ENCODE measurements around the gene JARID2. TPM values are rescaled to one million over a fixed set of nuclear protein-coding genes. Genes with fewer than 3 reads are reported as not detected.
"Not testable (repeated sequence)": the region's sequence is repeated elsewhere in the genome, so short reads cannot be mapped to it uniquely, and the experiment has no call there.

JARID2 gene
- total RNA-seq, 1 donor from 2014 or later: 24.2 TPM

- Mint-ChIP-seq H3K27me3 (ENCODE audit: low read depth, unreplicated experiment) (no peaks in the 10 kb centered on the region), H3K36me3 (ENCODE audit: low read depth, unreplicated experiment) (peaks cover 6% of the 10 kb centered on the region), H3K4me3 (ENCODE audit: unreplicated experiment) (no peak overlapping the region), H3K9me3 (ENCODE audit: unreplicated experiment) (peaks cover 2% of the 10 kb centered on the region), H3K4me1 (ENCODE audit: low read depth, unreplicated experiment) (peaks cover 24% of the 10 kb centered on the region), H3K27ac (ENCODE audit: unreplicated experiment) (peak overlapping the region; percentile 48)
- DNase-seq (ENCODE audit: low read depth) (no peak), FAIRE-seq (no peak)
- H3K27ac ChIP-seq (ENCODE audit: low read depth, low read length): no peak overlapping the region
- no peak overlapping the region for H3K4me3 ChIP-seq (ENCODE audit: insufficient read depth, low read depth, low read length)
- no peak for TF ChIP-seq CTCF (IDR thresholded peaks at IDR 0.05; ENCODE audit: insufficient read depth, low read depth, low read length)
- TF ChIP-seq EZH2 (IDR thresholded peaks at IDR 0.05; ENCODE audit: insufficient read depth, low read length): no peak
- no peaks in the 10 kb centered on the region for H3K27me3 ChIP-seq (ENCODE audit: insufficient read depth, low read length)
- H3K9me3 ChIP-seq (ENCODE audit: insufficient read depth, low read depth, low read length): no peaks in the 10 kb centered on the region
- H3K9ac ChIP-seq (ENCODE audit: low read length): no peak overlapping the region
- no peak overlapping the region for H2AFZ ChIP-seq (ENCODE audit: low read depth, low read length)
- peaks cover 74% of the 10 kb centered on the region for H4K20me1 ChIP-seq (ENCODE audit: insufficient read depth, low read length)
- H3K36me3 ChIP-seq (ENCODE audit: insufficient read depth, low read length): peaks cover 4% of the 10 kb centered on the region
- H3K4me2 ChIP-seq (ENCODE audit: low read length): no peak overlapping the region
- peaks cover 43% of the 10 kb centered on the region for H3K79me2 ChIP-seq (ENCODE audit: insufficient read depth, low read length)
- H3K4me1 ChIP-seq (ENCODE audit: insufficient read depth, low read length): peaks cover 9% of the 10 kb centered on the region
Observed at GRCh38 chr6:15414235-15414612, 168.4 kb downstream of the JARID2 start.

GRCh38 chr6:15415622-15416021 is 169.8 kb downstream of the JARID2 start:
- H3K4me3 Mint-ChIP-seq (ENCODE audit: unreplicated experiment); H3K9ac ChIP-seq (ENCODE audit: low read length); H2AFZ ChIP-seq (ENCODE audit: low read depth, low read length); DNase-seq (ENCODE audit: low read depth); H3K36me3 ChIP-seq (ENCODE audit: insufficient read depth, low read length); H3K4me3 ChIP-seq (ENCODE audit: insufficient read depth, low read depth, low read length); H3K4me2 ChIP-seq (ENCODE audit: low read length); FAIRE-seq; H3K4me1 ChIP-seq (ENCODE audit: insufficient read depth, low read length); H3K27me3 ChIP-seq (ENCODE audit: insufficient read depth, low read length); H3K27me3 Mint-ChIP-seq (ENCODE audit: low read depth, unreplicated experiment); H3K9me3 Mint-ChIP-seq (ENCODE audit: unreplicated experiment); H3K27ac ChIP-seq (ENCODE audit: low read depth, low read length); H3K27ac Mint-ChIP-seq (ENCODE audit: unreplicated experiment); H3K9me3 ChIP-seq (ENCODE audit: insufficient read depth, low read depth, low read length): not testable (repeated sequence)
- Mint-ChIP-seq H3K36me3 (ENCODE audit: low read depth, unreplicated experiment) (peaks cover 12% of the 10 kb centered on the region), H3K4me1 (ENCODE audit: low read depth, unreplicated experiment) (peaks cover 24% of the 10 kb centered on the region)
- Histone ChIP-seq H4K20me1 (ENCODE audit: insufficient read depth, low read length) (peaks cover 64% of the 10 kb centered on the region), H3K79me2 (ENCODE audit: insufficient read depth, low read length) (peaks cover 41% of the 10 kb centered on the region)

GRCh38 chr6:15416932-15417509 is 171.2 kb downstream of the JARID2 start:
- no peak overlapping the region for H2AFZ ChIP-seq (ENCODE audit: low read depth, low read length)
- H3K27ac ChIP-seq (ENCODE audit: low read depth, low read length): no peak overlapping the region
- Mint-ChIP-seq H3K36me3 (ENCODE audit: low read depth, unreplicated experiment) (peaks cover 16% of the 10 kb centered on the region), H3K9me3 (ENCODE audit: unreplicated experiment) (peaks cover 2% of the 10 kb centered on the region), H3K4me3 (ENCODE audit: unreplicated experiment) (no peak overlapping the region), H3K4me1 (ENCODE audit: low read depth, unreplicated experiment) (peaks cover 27% of the 10 kb centered on the region), H3K27ac (ENCODE audit: unreplicated experiment) (no peak overlapping the region), H3K27me3 (ENCODE audit: low read depth, unreplicated experiment) (no peaks in the 10 kb centered on the region)
- H3K36me3 ChIP-seq (ENCODE audit: insufficient read depth, low read length): no peaks in the 10 kb centered on the region
- DNase-seq (ENCODE audit: low read depth) (no peak), FAIRE-seq (no peak)
- no peak overlapping the region for H3K9ac ChIP-seq (ENCODE audit: low read length)
- H4K20me1 ChIP-seq (ENCODE audit: insufficient read depth, low read length): peaks cover 64% of the 10 kb centered on the region
- peaks cover 9% of the 10 kb centered on the region for H3K4me1 ChIP-seq (ENCODE audit: insufficient read depth, low read length)
- H3K4me2 ChIP-seq (ENCODE audit: low read length): peak overlapping the region; percentile 29
- H3K4me3 ChIP-seq (ENCODE audit: insufficient read depth, low read depth, low read length): no peak overlapping the region
- H3K27me3 ChIP-seq (ENCODE audit: insufficient read depth, low read length): no peaks in the 10 kb centered on the region
- no peak for TF ChIP-seq EZH2 (IDR thresholded peaks at IDR 0.05; ENCODE audit: insufficient read depth, low read length)
- TF ChIP-seq CTCF (IDR thresholded peaks at IDR 0.05; ENCODE audit: insufficient read depth, low read depth, low read length): no peak
- H3K9me3 ChIP-seq (ENCODE audit: insufficient read depth, low read depth, low read length): peaks cover 7% of the 10 kb centered on the region
- peaks cover 47% of the 10 kb centered on the region for H3K79me2 ChIP-seq (ENCODE audit: insufficient read depth, low read length)
